ENCODE data around the gene FADS1.

FADS1 gene

GRCh38 chr11:61760946-61761345 is 55.9 kb downstream of the FADS1 start:
- TF ChIP-seq ZNF565 (CRISPR knock-in tag; conservative IDR thresholded peaks at IDR 0.05; ENCODE audit: low read depth) (no peak), SNAI2 (CRISPR knock-in tag; IDR thresholded peaks at IDR 0.05) (no peak), OSR1 (CRISPR knock-in tag; IDR thresholded peaks at IDR 0.05) (no peak), ZFP3 (CRISPR knock-in tag; IDR thresholded peaks at IDR 0.05) (no peak), GLIS3 (CRISPR knock-in tag; IDR thresholded peaks at IDR 0.05) (no peak), PATZ1 (CRISPR knock-in tag; IDR thresholded peaks at IDR 0.05; ENCODE audit: borderline replicate concordance) (no peak), ZNF8 (CRISPR knock-in tag; IDR thresholded peaks at IDR 0.05) (no peak), ZC3H10 (CRISPR knock-in tag; IDR thresholded peaks at IDR 0.05) (no peak), POU6F1 (CRISPR knock-in tag; IDR thresholded peaks at IDR 0.05; ENCODE audit: borderline replicate concordance, low read depth) (no peak), CREB5 (CRISPR knock-in tag; IDR thresholded peaks at IDR 0.05; ENCODE audit: low read depth) (no peak), BACH2 (CRISPR knock-in tag; IDR thresholded peaks at IDR 0.05; ENCODE audit: borderline replicate concordance) (no peak), ZFP30 (CRISPR knock-in tag; IDR thresholded peaks at IDR 0.05) (no peak), ISL1 (CRISPR knock-in tag; IDR thresholded peaks at IDR 0.05) (no peak), PPARA (CRISPR knock-in tag; IDR thresholded peaks at IDR 0.05; ENCODE audit: borderline replicate concordance) (no peak)

GRCh38 chr11:61757213-61757862 is 59.5 kb downstream of the FADS1 start:
- no peak for ATAC-seq
- TF ChIP-seq RARB (CRISPR knock-in tag; IDR thresholded peaks at IDR 0.05) (no peak), CSDC2 (CRISPR knock-in tag; IDR thresholded peaks at IDR 0.05) (no peak), ZNF70 (CRISPR knock-in tag; IDR thresholded peaks at IDR 0.05) (no peak), SNAI2 (CRISPR knock-in tag; IDR thresholded peaks at IDR 0.05) (no peak), TOX (CRISPR knock-in tag; IDR thresholded peaks at IDR 0.05; ENCODE audit: borderline replicate concordance) (no peak), BACH2 (CRISPR knock-in tag; IDR thresholded peaks at IDR 0.05; ENCODE audit: borderline replicate concordance) (no peak), GLIS3 (CRISPR knock-in tag; IDR thresholded peaks at IDR 0.05) (no peak), POU6F1 (CRISPR knock-in tag; IDR thresholded peaks at IDR 0.05; ENCODE audit: borderline replicate concordance, low read depth) (no peak), TSHZ2 (CRISPR knock-in tag; IDR thresholded peaks at IDR 0.05) (no peak), ZNF565 (CRISPR knock-in tag; conservative IDR thresholded peaks at IDR 0.05; ENCODE audit: low read depth) (no peak), ZC3H10 (CRISPR knock-in tag; IDR thresholded peaks at IDR 0.05) (no peak), ARNTL (CRISPR knock-in tag; IDR thresholded peaks at IDR 0.05; ENCODE audit: borderline replicate concordance, low read depth) (no peak), ZNF8 (CRISPR knock-in tag; IDR thresholded peaks at IDR 0.05) (no peak), CSRNP3 (CRISPR knock-in tag; IDR thresholded peaks at IDR 0.05) (no peak), PPARA (CRISPR knock-in tag; IDR thresholded peaks at IDR 0.05; ENCODE audit: borderline replicate concordance) (no peak), TCF4 (CRISPR knock-in tag; IDR thresholded peaks at IDR 0.05; ENCODE audit: borderline replicate concordance) (no peak), PATZ1 (CRISPR knock-in tag; IDR thresholded peaks at IDR 0.05; ENCODE audit: borderline replicate concordance) (no peak), OSR1 (CRISPR knock-in tag; IDR thresholded peaks at IDR 0.05) (no peak), CREB5 (CRISPR knock-in tag; IDR thresholded peaks at IDR 0.05; ENCODE audit: low read depth) (no peak)

More at GRCh38 chr11:61760946-61761345, 55.9 kb downstream of the FADS1 start:
- no peak for ATAC-seq

All from SK-N-SH treated with all-trans-retinoic acid at 6 μM for 48 hours (cell line).